GM23248 (cell line): Measurements from ENCODE around the gene CRACDL.

Source experiments
- EZH2 ChIP-seq: fragments of 200-600 bp; sonication (generic); IDR thresholded peaks from 2 replicates; pipeline ENCODE4 v1.6.1; 2018; ENCODE audit warnings: antibody characterized with exemption, mild to moderate bottlenecking; ENCODE audit not compliant: insufficient read depth, poor library complexity, severe bottlenecking
- EZH2phosphoT487 ChIP-seq: fragments of 200-600 bp; sonication (generic); IDR thresholded peaks from 2 replicates; pipeline ENCODE4 v1.6.1; 2018; ENCODE audit warnings: antibody characterized with exemption, moderate library complexity, mild to moderate bottlenecking, low read depth; ENCODE audit not compliant: insufficient read depth

- TF ChIP-seq EZH2: no peak
- no peak for TF ChIP-seq EZH2phosphoT487
Observed at GRCh38 chr2:98768384-98769113, 167.5 kb downstream of the CRACDL start.
